Hypothalamus (tissue), 51 donors: ENCODE results near the gene PHACTR3.
A peak's percentile ranks its signal among the peaks of the same experiment; 100 is the strongest.

Experiments used
- DNase-seq, 51 donors: peaks; one replicate each; lab custom pipeline; 2025; lab: John Stamatoyannopoulos, UW

PHACTR3 gene

GRCh38 chr20:59807909-59808728, 203.8 kb downstream of the PHACTR3 start:
- DNase-seq: no peak

GRCh38 chr20:59808729-59809381, 204.5 kb downstream of the PHACTR3 start:
- no peak for DNase-seq

GRCh38 chr20:59809630-59810448, 205.5 kb downstream of the PHACTR3 start:
- DNase-seq: no peak

GRCh38 chr20:59810449-59811187, 206.3 kb downstream of the PHACTR3 start:
- peak in 6 of 51 donors; percentile 15 to 51 (median 30) for DNase-seq

GRCh38 chr20:59811681-59812171, 207.4 kb downstream of the PHACTR3 start:
- DNase-seq: no peak

- DNase-seq: peak in 1 of 51 donors; percentile 23
These were observed 208.2 kb downstream of the PHACTR3 start for GRCh38 chr20:59812286-59813125.

GRCh38 chr20:59813126-59813947, 209.0 kb downstream of the PHACTR3 start:
- no peak for DNase-seq

- DNase-seq: no peak
These were observed 209.9 kb downstream of the PHACTR3 start for GRCh38 chr20:59813948-59814839.

- DNase-seq: no peak
These were observed 210.6 kb downstream of the PHACTR3 start for GRCh38 chr20:59814840-59815340.

- DNase-seq: no peak
These were observed 211.9 kb downstream of the PHACTR3 start for GRCh38 chr20:59816146-59816738.

GRCh38 chr20:59817406-59817805, 213.1 kb downstream of the PHACTR3 start:
- DNase-seq: no peak

GRCh38 chr20:59817846-59818615, 213.7 kb downstream of the PHACTR3 start:
- DNase-seq: no peak

- no peak for DNase-seq
These were observed 214.6 kb downstream of the PHACTR3 start for GRCh38 chr20:59818911-59819310.

GRCh38 chr20:59819496-59820203, 215.3 kb downstream of the PHACTR3 start:
- DNase-seq: no peak
